Smooth muscle cell (in vitro differentiated cells): ENCODE measurements around the gene CFHR2. TPM values are rescaled to one million over a fixed set of nuclear protein-coding genes. Genes with fewer than 3 reads are reported as not detected.

ENCODE experiments used
- DNase-seq: peaks from one replicate; lab custom pipeline; 2025; ENCODE audit not compliant: unreplicated experiment; lab: John Stamatoyannopoulos, UW
- H2AFZ ChIP-seq: fragments of 200-600 bp; sonication (generic); 2 replicates; pipeline ENCODE4 v1.6.0; 2016; ENCODE audit warnings: antibody characterized with exemption, low read depth, mild to moderate bottlenecking
- H3F3A ChIP-seq: fragments of 200-600 bp; sonication (generic); 2 replicates; pipeline ENCODE4 v1.6.0; 2017; ENCODE audit warnings: antibody characterized with exemption, low read depth
- H3K27ac ChIP-seq: fragments of 200-600 bp; sonication (generic); 2 replicates; pipeline ENCODE4 v1.5.1; 2016; ENCODE audit warnings: low read depth, mild to moderate bottlenecking
- H3K27me3 ChIP-seq: fragments of 200-600 bp; sonication (generic); 2 replicates; pipeline ENCODE4 v1.6.1; 2016; ENCODE audit warnings: low read depth, mild to moderate bottlenecking
- H3K36me3 ChIP-seq: fragments of 200-600 bp; sonication (generic); 2 replicates; pipeline ENCODE4 v1.5.1; 2016; ENCODE audit warnings: low read depth
- H3K4me1 ChIP-seq: fragments of 200-600 bp; sonication (generic); 2 replicates; pipeline ENCODE4 v1.5.1; 2016; ENCODE audit warnings: low read depth
- H3K4me2 ChIP-seq: fragments of 200-600 bp; sonication (generic); 2 replicates; pipeline ENCODE4 v1.6.0; 2016; ENCODE audit warnings: mild to moderate bottlenecking
- H3K4me3 ChIP-seq: fragments of 200-600 bp; sonication (generic); 2 replicates; pipeline ENCODE4 v1.5.1; 2016; ENCODE audit warnings: mild to moderate bottlenecking
- H3K79me2 ChIP-seq: fragments of 200-600 bp; sonication (generic); 2 replicates; pipeline ENCODE4 v1.6.0; 2016; ENCODE audit warnings: low read depth, mild to moderate bottlenecking
- H3K9ac ChIP-seq: fragments of 200-600 bp; sonication (generic); 2 replicates; pipeline ENCODE4 v1.6.0; 2016; ENCODE audit warnings: low read depth
- H3K9me3 ChIP-seq: fragments of 200-600 bp; sonication (generic); replicated peaks from 2 replicates; pipeline ENCODE4 v1.5.1; 2016; ENCODE audit warnings: low read depth
- H4K20me1 ChIP-seq: fragments of 200-600 bp; sonication (generic); 2 replicates; pipeline ENCODE4 v1.6.0; 2016; ENCODE audit warnings: low read depth
- WGBS: methylation state at CpG from one replicate; pipeline ENCODE4 v1.1.7; 2016; ENCODE audit warnings: low lambda C conversion rate; 5-methylcytosine and 5-hydroxymethylcytosine counted together
- polyA plus RNA-seq: library from polyadenylated mRNA; unstranded; fragments of >200 nt; fragmentation: Nextera tagmentation; extraction: Ambion mirVana; gene quantifications from 2 replicates; pipeline ENCODE4 v1.2.1, GENCODE V29; 2016
- small RNA-seq: library from RNA; depleted of rRNA; stranded (forward); fragments of <200 nt; gene quantifications from one replicate; pipeline ENCODE3, GENCODE V24; 2014
- total RNA-seq: library from RNA; depleted of rRNA; stranded (reverse); fragments of >200 nt; gene quantifications from 2 replicates; pipeline ENCODE4 v1.2.3, GENCODE V29; 2014
- TF ChIP-seq, protein P1 (sequence below): fragments of 200-600 bp; sonication (generic); IDR thresholded peaks from 2 replicates; pipeline ENCODE4 v1.5.1; 2017; ENCODE audit warnings: borderline replicate concordance, mild to moderate bottlenecking, antibody characterized with exemption; ENCODE audit not compliant: insufficient read depth, poor library complexity, severe bottlenecking

The CFHR2 gene
- total and polyA plus RNA-seq, 2 experiments from 2014 or later = not detected

DNA sequence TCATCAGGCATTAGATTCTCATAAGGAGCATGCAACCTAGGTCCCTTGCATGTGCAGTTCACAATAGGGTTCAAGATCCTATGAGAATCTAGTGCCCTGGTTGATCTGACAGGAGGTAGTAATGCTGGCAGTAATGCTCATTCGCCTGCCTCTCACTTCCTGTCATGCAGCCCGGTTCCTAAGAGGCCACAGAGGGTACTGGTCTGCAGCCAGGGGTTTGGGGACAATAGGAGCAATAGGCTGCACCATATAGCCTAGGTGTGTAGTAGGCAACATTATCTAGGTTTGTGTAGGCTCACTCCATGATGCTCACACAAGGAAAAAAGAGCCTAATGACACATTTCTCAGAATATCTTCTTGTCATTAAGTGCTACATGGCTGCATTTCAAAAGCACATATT is 59.6 kb downstream of the CFHR2 start:
- no peaks in the 10 kb centered on the region for H4K20me1 ChIP-seq
- no peak overlapping the region for H2AFZ ChIP-seq
- H3K27ac ChIP-seq = no peak overlapping the region
- H3F3A ChIP-seq = no peaks in the 10 kb centered on the region
- no peak overlapping the region for H3K9ac ChIP-seq
- no peaks in the 10 kb centered on the region for H3K79me2 ChIP-seq
- no peak overlapping the region for H3K4me2 ChIP-seq
- TF ChIP-seq, protein P1, sequence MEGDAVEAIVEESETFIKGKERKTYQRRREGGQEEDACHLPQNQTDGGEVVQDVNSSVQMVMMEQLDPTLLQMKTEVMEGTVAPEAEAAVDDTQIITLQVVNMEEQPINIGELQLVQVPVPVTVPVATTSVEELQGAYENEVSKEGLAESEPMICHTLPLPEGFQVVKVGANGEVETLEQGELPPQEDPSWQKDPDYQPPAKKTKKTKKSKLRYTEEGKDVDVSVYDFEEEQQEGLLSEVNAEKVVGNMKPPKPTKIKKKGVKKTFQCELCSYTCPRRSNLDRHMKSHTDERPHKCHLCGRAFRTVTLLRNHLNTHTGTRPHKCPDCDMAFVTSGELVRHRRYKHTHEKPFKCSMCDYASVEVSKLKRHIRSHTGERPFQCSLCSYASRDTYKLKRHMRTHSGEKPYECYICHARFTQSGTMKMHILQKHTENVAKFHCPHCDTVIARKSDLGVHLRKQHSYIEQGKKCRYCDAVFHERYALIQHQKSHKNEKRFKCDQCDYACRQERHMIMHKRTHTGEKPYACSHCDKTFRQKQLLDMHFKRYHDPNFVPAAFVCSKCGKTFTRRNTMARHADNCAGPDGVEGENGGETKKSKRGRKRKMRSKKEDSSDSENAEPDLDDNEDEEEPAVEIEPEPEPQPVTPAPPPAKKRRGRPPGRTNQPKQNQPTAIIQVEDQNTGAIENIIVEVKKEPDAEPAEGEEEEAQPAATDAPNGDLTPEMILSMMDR = no peak
- 83% methylated on average over 2 of the region's 2 CpGs for WGBS
- H3K9me3 ChIP-seq = no peaks in the 10 kb centered on the region
- no peaks in the 10 kb centered on the region for H3K36me3 ChIP-seq
- DNase-seq = no peak
- no peaks in the 10 kb centered on the region for H3K4me1 ChIP-seq
- H3K27me3 ChIP-seq = no peaks in the 10 kb centered on the region
- no peak overlapping the region for H3K4me3 ChIP-seq

DNA sequence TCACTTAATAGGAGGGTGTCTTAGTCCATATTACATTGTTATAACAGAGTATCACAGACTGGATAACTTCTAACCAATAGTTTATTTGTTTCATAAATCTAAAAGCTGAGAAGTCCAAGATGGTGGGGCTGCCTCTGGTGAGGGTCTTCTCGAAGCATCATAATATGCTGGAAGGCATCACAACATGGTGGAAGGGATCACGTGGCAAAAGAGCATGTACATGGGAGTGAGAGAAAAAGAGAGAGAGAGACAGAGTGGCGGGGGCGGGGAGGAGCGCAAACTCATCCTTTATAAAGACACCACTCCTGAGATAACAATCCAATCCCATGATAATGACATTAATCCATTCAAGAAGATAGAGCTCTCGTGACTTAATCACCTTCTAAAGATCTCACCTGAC is 65.3 kb downstream of the CFHR2 start:
- H3K9me3 ChIP-seq = no peaks in the 10 kb centered on the region
- H3K27ac ChIP-seq = no peak overlapping the region
- no peaks in the 10 kb centered on the region for H4K20me1 ChIP-seq
- no peaks in the 10 kb centered on the region for H3K4me1 ChIP-seq
- TF ChIP-seq, protein P1 = no peak
- H2AFZ ChIP-seq = no peak overlapping the region
- WGBS = 94% methylated on average over 6 of the region's 6 CpGs
- no peak overlapping the region for H3K4me3 ChIP-seq
- no peaks in the 10 kb centered on the region for H3K36me3 ChIP-seq
- no peak overlapping the region for H3K9ac ChIP-seq
- H3K79me2 ChIP-seq = no peaks in the 10 kb centered on the region
- no peaks in the 10 kb centered on the region for H3K27me3 ChIP-seq
- DNase-seq = no peak
- no peaks in the 10 kb centered on the region for H3F3A ChIP-seq
- no peak overlapping the region for H3K4me2 ChIP-seq

Small RNAs within 50 kb of the gene (small RNA-seq; reads per million reads assigned to genes)
- gene AL139418.1 = not detected

Other genes starting within 250 kb of the CFHR2 start
- gene CFHR3, start 168.9 kb upstream of the CFHR2 start, total RNA-seq = 0.18 and 0.72 TPM in 2 replicates
- 0.34 TPM in 1 of 2 replicates, not detected in the other for gene CFHR3, start 168.9 kb upstream of the CFHR2 start, polyA plus RNA-seq
- not detected in 2 replicates for gene CFHR1, start 124.0 kb upstream of the CFHR2 start, total RNA-seq
- gene CFHR1, start 124.0 kb upstream of the CFHR2 start, polyA plus RNA-seq = not detected in 2 replicates
- gene CFHR4, start 55.7 kb upstream of the CFHR2 start, total RNA-seq = not detected in 2 replicates
- gene CFHR4, start 55.7 kb upstream of the CFHR2 start, polyA plus RNA-seq = 0.28 TPM in 1 of 2 replicates, not detected in the other
- not detected in 2 replicates for gene CFHR5, start 33.8 kb downstream of the CFHR2 start, total RNA-seq
- not detected in 2 replicates for gene CFHR5, start 33.8 kb downstream of the CFHR2 start, polyA plus RNA-seq
- gene F13B, start 123.5 kb downstream of the CFHR2 start, total RNA-seq = not detected in 2 replicates
- gene F13B, start 123.5 kb downstream of the CFHR2 start, polyA plus RNA-seq = not detected in 2 replicates
- gene ASPM, start 202.9 kb downstream of the CFHR2 start, total RNA-seq = 8.8 and 13.0 TPM in 2 replicates
- 1.7 and 3.2 TPM in 2 replicates for gene ASPM, start 202.9 kb downstream of the CFHR2 start, polyA plus RNA-seq